Measurements from ENCODE around the gene CCR8.

CCR8 gene

GRCh38 chr3:39329493-39329892 lies at the start of gene CCR8:
TSS of gene CCR8 (plus strand) at chr3:39329709. CDS start at chr3:39332332, 2,623 bp downstream.
- DNase-seq (ENCODE audit: low read depth): no peak
- H3K4me3 ChIP-seq (ENCODE audit: low read length): no peak within 1 kb of the TSS
- no peak for TF ChIP-seq CTCF (conservative IDR thresholded peaks at IDR 0.05; ENCODE audit: low read length)

GRCh38 chr3:39279745-39280517 lies 49.6 kb upstream of the CCR8 start, which contains the start of gene CX3CR1:
TSS of gene CX3CR1 (minus strand) at chr3:39280036. CDS start at chr3:39266509, 13,527 bp downstream.
- no peak for DNase-seq (ENCODE audit: low read depth)
- no peak for TF ChIP-seq CTCF (conservative IDR thresholded peaks at IDR 0.05; ENCODE audit: low read length)
- no peak within 1 kb of the TSS for H3K4me3 ChIP-seq (ENCODE audit: low read length)

GRCh38 chr3:39280571-39280970 lies 48.9 kb upstream of the CCR8 start:
- no peak for TF ChIP-seq CTCF (conservative IDR thresholded peaks at IDR 0.05; ENCODE audit: low read length)
- DNase-seq (ENCODE audit: low read depth): no peak
- no peak overlapping the region for H3K4me3 ChIP-seq (ENCODE audit: low read length)

- no peak overlapping the region for H3K4me3 ChIP-seq (ENCODE audit: low read length)
- TF ChIP-seq CTCF (conservative IDR thresholded peaks at IDR 0.05; ENCODE audit: low read length): no peak
- DNase-seq (ENCODE audit: low read depth): no peak
Measured at GRCh38 chr3:39281533-39281932, 48.0 kb upstream of the CCR8 start.

GRCh38 chr3:39282057-39282456 lies 47.5 kb upstream of the CCR8 start:
- no peak for TF ChIP-seq CTCF (conservative IDR thresholded peaks at IDR 0.05; ENCODE audit: low read length)
- H3K4me3 ChIP-seq (ENCODE audit: low read length): no peak overlapping the region
- no peak for DNase-seq (ENCODE audit: low read depth)

- no peak for TF ChIP-seq CTCF (conservative IDR thresholded peaks at IDR 0.05; ENCODE audit: low read length)
- H3K4me3 ChIP-seq (ENCODE audit: low read length): no peak overlapping the region
- no peak for DNase-seq (ENCODE audit: low read depth)
Measured at GRCh38 chr3:39284457-39284881, 45.0 kb upstream of the CCR8 start.

GRCh38 chr3:39285332-39285731 lies 44.2 kb upstream of the CCR8 start:
- H3K4me3 ChIP-seq (ENCODE audit: low read length): no peak overlapping the region
- DNase-seq (ENCODE audit: low read depth): no peak
- no peak for TF ChIP-seq CTCF (conservative IDR thresholded peaks at IDR 0.05; ENCODE audit: low read length)

Data from AG10803 (cell line).